Liver (tissue), 3 donors: Measurements from ENCODE around the gene KLF4.

Experiments used
- EGR1 ChIP-seq, 2 donors: IDR thresholded peaks; 2 replicates each; pipeline ENCODE4 v1.6.1; 2016 to 2018; ENCODE audit warnings: antibody characterized with exemption in 2 of 2, low read depth in 2 of 2
- FOXA1 ChIP-seq: IDR thresholded peaks from 2 replicates; pipeline ENCODE4 v1.6.1; 2016; ENCODE audit warnings: antibody characterized with exemption
- GABPA ChIP-seq, 2 donors: IDR thresholded peaks in 1 of 2; conservative IDR thresholded peaks in 1 of 2; 2 replicates each; pipeline ENCODE4 v1.6.1; 2016; ENCODE audit warnings: antibody characterized with exemption in 2 of 2, mild to moderate bottlenecking in 1 of 2, moderate library complexity in 1 of 2
- HNF4A ChIP-seq, 2 donors: conservative IDR thresholded peaks; 2 replicates each; pipeline ENCODE4 v1.6.1; 2016; ENCODE audit warnings: antibody characterized with exemption in 2 of 2, mild to moderate bottlenecking in 2 of 2
- HNF4G ChIP-seq: IDR thresholded peaks from 2 replicates; pipeline ENCODE4 v1.6.1; 2016; ENCODE audit warnings: antibody characterized with exemption
- JUND ChIP-seq, 2 donors: IDR thresholded peaks; 2 replicates each; pipeline ENCODE4 v1.6.1; 2016; ENCODE audit warnings: antibody characterized with exemption in 2 of 2
- RAD21 ChIP-seq, 2 donors: IDR thresholded peaks; 2 replicates each; pipeline ENCODE4 v1.6.1; 2016; ENCODE audit warnings: antibody characterized with exemption in 2 of 2, mild to moderate bottlenecking in 2 of 2
- SP1 ChIP-seq: IDR thresholded peaks from 2 replicates; pipeline ENCODE4 v1.6.1; 2018; ENCODE audit warnings: antibody characterized with exemption, mild to moderate bottlenecking
- YY1 ChIP-seq: IDR thresholded peaks from 2 replicates; pipeline ENCODE4 v1.6.1; 2016; ENCODE audit warnings: antibody characterized with exemption, mild to moderate bottlenecking
- TF ChIP-seq, protein P1 (sequence below): fragments of 150-350 bp; IDR thresholded peaks from 2 replicates; pipeline ENCODE4 v1.5.1; 2017; ENCODE audit warnings: improper control_type of control experiment, low read depth, low read length; ENCODE audit not compliant: missing input control
- TF ChIP-seq, protein P2 (sequence below): IDR thresholded peaks from 2 replicates; pipeline ENCODE4 v1.6.1; 2016; ENCODE audit warnings: antibody characterized with exemption, mild to moderate bottlenecking
- TF ChIP-seq, protein P3 (sequence below): IDR thresholded peaks from 2 replicates; pipeline ENCODE4 v1.6.1; 2016; ENCODE audit warnings: antibody characterized with exemption
- TF ChIP-seq, protein P4 (sequence below): IDR thresholded peaks from 2 replicates; pipeline ENCODE4 v1.6.1; 2016; ENCODE audit warnings: antibody characterized with exemption
- donor health status: healthy.
- donor health status: healthy.

DNA sequence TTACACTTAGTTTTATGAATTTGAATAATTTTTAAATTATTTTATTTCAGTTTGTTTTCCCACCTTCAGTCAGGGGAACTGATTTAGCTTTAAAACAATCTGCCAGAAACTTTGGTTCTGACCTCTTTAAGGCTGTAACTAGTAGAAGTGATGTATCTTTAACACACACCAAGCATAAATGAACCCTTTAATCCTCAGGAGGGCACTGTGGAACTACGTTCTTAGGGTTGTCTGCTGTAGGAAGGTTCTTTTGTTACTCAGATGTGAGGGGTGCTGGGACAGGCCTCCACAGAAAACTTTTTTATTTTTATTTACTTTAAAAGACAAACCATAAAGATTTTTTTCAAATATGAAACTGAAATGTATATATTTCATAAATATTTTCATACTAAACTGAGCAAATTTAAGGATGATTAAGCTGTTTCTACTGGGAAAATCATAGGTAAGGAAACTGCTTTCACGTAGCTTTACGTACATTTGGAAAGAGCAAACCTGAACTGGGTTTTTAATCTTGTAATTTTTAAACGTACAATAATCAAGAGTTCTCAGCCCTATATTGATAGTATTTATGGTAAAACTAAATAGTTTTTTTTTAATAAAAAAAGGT lies 5.3 kb downstream of the KLF4 start:
- TF ChIP-seq, protein P1, sequence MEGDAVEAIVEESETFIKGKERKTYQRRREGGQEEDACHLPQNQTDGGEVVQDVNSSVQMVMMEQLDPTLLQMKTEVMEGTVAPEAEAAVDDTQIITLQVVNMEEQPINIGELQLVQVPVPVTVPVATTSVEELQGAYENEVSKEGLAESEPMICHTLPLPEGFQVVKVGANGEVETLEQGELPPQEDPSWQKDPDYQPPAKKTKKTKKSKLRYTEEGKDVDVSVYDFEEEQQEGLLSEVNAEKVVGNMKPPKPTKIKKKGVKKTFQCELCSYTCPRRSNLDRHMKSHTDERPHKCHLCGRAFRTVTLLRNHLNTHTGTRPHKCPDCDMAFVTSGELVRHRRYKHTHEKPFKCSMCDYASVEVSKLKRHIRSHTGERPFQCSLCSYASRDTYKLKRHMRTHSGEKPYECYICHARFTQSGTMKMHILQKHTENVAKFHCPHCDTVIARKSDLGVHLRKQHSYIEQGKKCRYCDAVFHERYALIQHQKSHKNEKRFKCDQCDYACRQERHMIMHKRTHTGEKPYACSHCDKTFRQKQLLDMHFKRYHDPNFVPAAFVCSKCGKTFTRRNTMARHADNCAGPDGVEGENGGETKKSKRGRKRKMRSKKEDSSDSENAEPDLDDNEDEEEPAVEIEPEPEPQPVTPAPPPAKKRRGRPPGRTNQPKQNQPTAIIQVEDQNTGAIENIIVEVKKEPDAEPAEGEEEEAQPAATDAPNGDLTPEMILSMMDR = peak; percentile 70
- no peak for TF ChIP-seq JUND (IDR thresholded peaks at IDR 0.05)
- TF ChIP-seq, protein P2, sequence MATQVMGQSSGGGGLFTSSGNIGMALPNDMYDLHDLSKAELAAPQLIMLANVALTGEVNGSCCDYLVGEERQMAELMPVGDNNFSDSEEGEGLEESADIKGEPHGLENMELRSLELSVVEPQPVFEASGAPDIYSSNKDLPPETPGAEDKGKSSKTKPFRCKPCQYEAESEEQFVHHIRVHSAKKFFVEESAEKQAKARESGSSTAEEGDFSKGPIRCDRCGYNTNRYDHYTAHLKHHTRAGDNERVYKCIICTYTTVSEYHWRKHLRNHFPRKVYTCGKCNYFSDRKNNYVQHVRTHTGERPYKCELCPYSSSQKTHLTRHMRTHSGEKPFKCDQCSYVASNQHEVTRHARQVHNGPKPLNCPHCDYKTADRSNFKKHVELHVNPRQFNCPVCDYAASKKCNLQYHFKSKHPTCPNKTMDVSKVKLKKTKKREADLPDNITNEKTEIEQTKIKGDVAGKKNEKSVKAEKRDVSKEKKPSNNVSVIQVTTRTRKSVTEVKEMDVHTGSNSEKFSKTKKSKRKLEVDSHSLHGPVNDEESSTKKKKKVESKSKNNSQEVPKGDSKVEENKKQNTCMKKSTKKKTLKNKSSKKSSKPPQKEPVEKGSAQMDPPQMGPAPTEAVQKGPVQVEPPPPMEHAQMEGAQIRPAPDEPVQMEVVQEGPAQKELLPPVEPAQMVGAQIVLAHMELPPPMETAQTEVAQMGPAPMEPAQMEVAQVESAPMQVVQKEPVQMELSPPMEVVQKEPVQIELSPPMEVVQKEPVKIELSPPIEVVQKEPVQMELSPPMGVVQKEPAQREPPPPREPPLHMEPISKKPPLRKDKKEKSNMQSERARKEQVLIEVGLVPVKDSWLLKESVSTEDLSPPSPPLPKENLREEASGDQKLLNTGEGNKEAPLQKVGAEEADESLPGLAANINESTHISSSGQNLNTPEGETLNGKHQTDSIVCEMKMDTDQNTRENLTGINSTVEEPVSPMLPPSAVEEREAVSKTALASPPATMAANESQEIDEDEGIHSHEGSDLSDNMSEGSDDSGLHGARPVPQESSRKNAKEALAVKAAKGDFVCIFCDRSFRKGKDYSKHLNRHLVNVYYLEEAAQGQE = no peak
- TF ChIP-seq HNF4A (conservative IDR thresholded peaks at IDR 0.05) = no peak
- TF ChIP-seq, protein P3, sequence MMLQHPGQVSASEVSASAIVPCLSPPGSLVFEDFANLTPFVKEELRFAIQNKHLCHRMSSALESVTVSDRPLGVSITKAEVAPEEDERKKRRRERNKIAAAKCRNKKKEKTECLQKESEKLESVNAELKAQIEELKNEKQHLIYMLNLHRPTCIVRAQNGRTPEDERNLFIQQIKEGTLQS = no peak
- TF ChIP-seq SP1 = no peak
- TF ChIP-seq YY1 = no peak
- TF ChIP-seq GABPA (IDR thresholded peaks at IDR 0.05 in 1 of 2, conservative IDR thresholded peaks at IDR 0.05 in 1 of 2) = no peak
- TF ChIP-seq, protein P4, sequence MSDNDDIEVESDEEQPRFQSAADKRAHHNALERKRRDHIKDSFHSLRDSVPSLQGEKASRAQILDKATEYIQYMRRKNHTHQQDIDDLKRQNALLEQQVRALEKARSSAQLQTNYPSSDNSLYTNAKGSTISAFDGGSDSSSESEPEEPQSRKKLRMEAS = no peak
- TF ChIP-seq FOXA1 = peak; percentile 14
- peak; percentile 95 for TF ChIP-seq RAD21 (IDR thresholded peaks at IDR 0.05)
- TF ChIP-seq HNF4G = no peak
- no peak for TF ChIP-seq EGR1 (IDR thresholded peaks at IDR 0.05; ENCODE audit: low read depth in 2 of 2)
